ENCODE data around the gene FUT3. TPM values are rescaled to one million over a fixed set of nuclear protein-coding genes. Genes with fewer than 3 reads are reported as not detected.

Gene FUT3
- total and polyA plus RNA-seq, 9 of the 15 experiments (the other 6 are each of a cell fraction or from before 2014, with no cell fraction given) = 0.09 TPM; not detected in 8

DNA sequence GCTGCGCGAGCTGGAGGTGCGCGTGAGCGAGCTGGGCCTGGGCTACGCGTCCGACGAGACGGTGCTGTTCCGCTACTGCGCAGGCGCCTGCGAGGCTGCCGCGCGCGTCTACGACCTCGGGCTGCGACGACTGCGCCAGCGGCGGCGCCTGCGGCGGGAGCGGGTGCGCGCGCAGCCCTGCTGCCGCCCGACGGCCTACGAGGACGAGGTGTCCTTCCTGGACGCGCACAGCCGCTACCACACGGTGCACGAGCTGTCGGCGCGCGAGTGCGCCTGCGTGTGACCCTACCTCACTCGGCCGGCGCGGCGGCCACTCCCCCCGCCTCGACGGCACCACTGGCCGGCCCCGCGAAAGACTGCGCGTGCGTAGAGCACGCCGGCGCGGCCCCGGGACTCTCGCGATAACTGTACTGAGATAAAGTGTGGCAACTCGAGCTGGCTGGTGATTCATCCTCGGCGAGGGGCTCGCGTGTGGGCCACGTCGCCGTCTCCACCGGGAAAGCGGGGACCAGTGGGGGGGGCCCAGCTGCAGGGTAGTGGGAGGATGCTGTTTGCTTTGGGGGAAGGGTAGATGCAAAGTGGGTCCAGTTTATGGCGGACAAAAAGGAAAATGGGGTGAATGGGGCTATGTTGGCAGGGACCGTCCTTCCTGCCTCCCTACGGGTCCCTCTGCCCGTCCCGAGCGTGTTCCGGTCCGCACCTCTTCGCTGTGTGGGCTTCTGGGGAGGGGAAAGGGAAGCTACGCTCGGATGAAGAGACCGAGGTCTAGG is 23.2 kb downstream of the FUT3 start (continued):
- TF ChIP-seq ZNF133 (CRISPR knock-in tag; IDR thresholded peaks at IDR 0.05) (0 out of 2 replicates have a peak, but pooled peaks have one; percentile 30), E2F4 (CRISPR knock-in tag; IDR thresholded peaks at IDR 0.05; ENCODE audit: low read depth) (no peak), TARDBP (IDR thresholded peaks at IDR 0.05) (peak; percentile 41; the same call in 1 of the 2 replicates), RFX5 (IDR thresholded peaks at IDR 0.05; ENCODE audit: low read depth, low read length) (no peak), ZNF121 (CRISPR knock-in tag; conservative IDR thresholded peaks at IDR 0.05) (no peak), NFYB (IDR thresholded peaks at IDR 0.05; ENCODE audit: extremely low read depth, insufficient read length) (no peak), ZBTB12 (CRISPR knock-in tag; IDR thresholded peaks at IDR 0.05) (peak; percentile 67), NFIC (IDR thresholded peaks at IDR 0.05) (peak; percentile 94), SETDB1 (IDR thresholded peaks at IDR 0.05; ENCODE audit: low read length) (no peak), MCM3 (IDR thresholded peaks at IDR 0.05) (no peak), SMAD2 (IDR thresholded peaks at IDR 0.05; ENCODE audit: low read depth, low read length) (no peak), ZNF668 (CRISPR knock-in tag; IDR thresholded peaks at IDR 0.05) (no peak), KDM1A (IDR thresholded peaks at IDR 0.05) (peak in 1 of 2 experiments; percentile 23; a peak in 1 of 4 replicates), MBD1 (CRISPR knock-in tag; IDR thresholded peaks at IDR 0.05) (no peak), ZKSCAN1 (IDR thresholded peaks at IDR 0.05; ENCODE audit: low read depth, low read length) (peak; percentile 8; the same call in 1 of the 2 replicates), TEAD4 (IDR thresholded peaks at IDR 0.05; ENCODE audit: low read length) (peak; percentile 21; the same call in 1 of the 2 replicates), TEAD4 (CRISPR knock-in tag; IDR thresholded peaks at IDR 0.05; ENCODE audit: borderline replicate concordance) (no peak)
- TF ChIP-seq, protein P1, sequence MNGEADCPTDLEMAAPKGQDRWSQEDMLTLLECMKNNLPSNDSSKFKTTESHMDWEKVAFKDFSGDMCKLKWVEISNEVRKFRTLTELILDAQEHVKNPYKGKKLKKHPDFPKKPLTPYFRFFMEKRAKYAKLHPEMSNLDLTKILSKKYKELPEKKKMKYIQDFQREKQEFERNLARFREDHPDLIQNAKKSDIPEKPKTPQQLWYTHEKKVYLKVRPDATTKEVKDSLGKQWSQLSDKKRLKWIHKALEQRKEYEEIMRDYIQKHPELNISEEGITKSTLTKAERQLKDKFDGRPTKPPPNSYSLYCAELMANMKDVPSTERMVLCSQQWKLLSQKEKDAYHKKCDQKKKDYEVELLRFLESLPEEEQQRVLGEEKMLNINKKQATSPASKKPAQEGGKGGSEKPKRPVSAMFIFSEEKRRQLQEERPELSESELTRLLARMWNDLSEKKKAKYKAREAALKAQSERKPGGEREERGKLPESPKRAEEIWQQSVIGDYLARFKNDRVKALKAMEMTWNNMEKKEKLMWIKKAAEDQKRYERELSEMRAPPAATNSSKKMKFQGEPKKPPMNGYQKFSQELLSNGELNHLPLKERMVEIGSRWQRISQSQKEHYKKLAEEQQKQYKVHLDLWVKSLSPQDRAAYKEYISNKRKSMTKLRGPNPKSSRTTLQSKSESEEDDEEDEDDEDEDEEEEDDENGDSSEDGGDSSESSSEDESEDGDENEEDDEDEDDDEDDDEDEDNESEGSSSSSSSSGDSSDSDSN (IDR thresholded peaks at IDR 0.05; ENCODE audit: borderline replicate concordance in 1 of 2, low read depth in 2 of 2, low read length in 2 of 2) = no peak
- TF ChIP-seq, protein P2, sequence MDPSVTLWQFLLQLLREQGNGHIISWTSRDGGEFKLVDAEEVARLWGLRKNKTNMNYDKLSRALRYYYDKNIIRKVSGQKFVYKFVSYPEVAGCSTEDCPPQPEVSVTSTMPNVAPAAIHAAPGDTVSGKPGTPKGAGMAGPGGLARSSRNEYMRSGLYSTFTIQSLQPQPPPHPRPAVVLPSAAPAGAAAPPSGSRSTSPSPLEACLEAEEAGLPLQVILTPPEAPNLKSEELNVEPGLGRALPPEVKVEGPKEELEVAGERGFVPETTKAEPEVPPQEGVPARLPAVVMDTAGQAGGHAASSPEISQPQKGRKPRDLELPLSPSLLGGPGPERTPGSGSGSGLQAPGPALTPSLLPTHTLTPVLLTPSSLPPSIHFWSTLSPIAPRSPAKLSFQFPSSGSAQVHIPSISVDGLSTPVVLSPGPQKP (CRISPR knock-in tag; IDR thresholded peaks at IDR 0.05) = no peak

All from K562 (cell line).